GM06990 (cell line): Measurements from ENCODE around the gene CLPTM1.

ENCODE experiments used
- DNase-seq: peaks from one replicate; pipeline ENCODE4 v3.0.0-alpha.2; 2011; ENCODE audit not compliant: insufficient read length; ENCODE audit errors: extremely low read depth
- H3K27me3 ChIP-seq: replicated peaks from 2 replicates; pipeline ENCODE4 v1.6.0; 2011; ENCODE audit warnings: low read length; ENCODE audit not compliant: control insufficient read depth, insufficient read depth
- H3K36me3 ChIP-seq: 2 replicates; pipeline ENCODE4 v1.5.1; 2011; ENCODE audit warnings: low read length; ENCODE audit not compliant: control insufficient read depth, insufficient read depth
- H3K4me3 ChIP-seq: replicated peaks from 2 replicates; pipeline ENCODE4 v1.5.1; 2011; ENCODE audit warnings: low read depth, mild to moderate bottlenecking, control low read depth, low read length
- CTCF ChIP-seq: IDR thresholded peaks from 2 replicates; pipeline ENCODE4 v1.5.1; 2011; ENCODE audit warnings: low read length, control low read depth, mild to moderate bottlenecking, inconsistent platforms; ENCODE audit not compliant: insufficient read depth, poor library complexity, severe bottlenecking

Gene CLPTM1

DNA sequence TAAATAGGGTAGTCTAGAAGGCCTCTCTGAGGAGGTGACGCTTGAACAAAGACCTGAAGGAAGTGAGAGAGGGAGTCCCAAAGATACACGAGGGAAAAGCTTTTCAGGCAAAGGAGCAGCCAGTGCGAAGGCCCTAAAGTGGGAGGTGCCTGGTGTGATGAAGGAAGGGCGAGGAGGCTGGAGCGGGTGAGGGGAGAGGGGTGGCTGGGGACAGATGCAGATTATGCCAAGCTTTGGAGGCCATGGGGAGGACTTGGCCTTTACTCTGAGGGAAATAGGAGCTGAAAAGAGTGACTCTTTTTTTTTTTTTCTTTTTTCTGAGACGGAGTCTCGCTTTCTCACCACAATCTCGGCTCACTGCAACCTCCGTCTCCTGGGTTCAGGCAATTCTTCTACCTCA, 2.9 kb downstream of the CLPTM1 start:
- Histone ChIP-seq H3K4me3 (no peak overlapping the region), H3K36me3 (peaks cover 3% of the 10 kb centered on the region; the same call in 1 of the 2 replicates), H3K27me3 (no peaks in the 10 kb centered on the region)
- no peak for DNase-seq
- TF ChIP-seq CTCF = no peak

- DNase-seq = no peak
- TF ChIP-seq CTCF = no peak
- H3K36me3 ChIP-seq = peaks cover 6% of the 10 kb centered on the region
- no peak overlapping the region for H3K4me3 ChIP-seq
- no peaks in the 10 kb centered on the region for H3K27me3 ChIP-seq
These were observed 4.5 kb downstream of the CLPTM1 start for GRCh38 chr19:44959691-44960090.

DNA sequence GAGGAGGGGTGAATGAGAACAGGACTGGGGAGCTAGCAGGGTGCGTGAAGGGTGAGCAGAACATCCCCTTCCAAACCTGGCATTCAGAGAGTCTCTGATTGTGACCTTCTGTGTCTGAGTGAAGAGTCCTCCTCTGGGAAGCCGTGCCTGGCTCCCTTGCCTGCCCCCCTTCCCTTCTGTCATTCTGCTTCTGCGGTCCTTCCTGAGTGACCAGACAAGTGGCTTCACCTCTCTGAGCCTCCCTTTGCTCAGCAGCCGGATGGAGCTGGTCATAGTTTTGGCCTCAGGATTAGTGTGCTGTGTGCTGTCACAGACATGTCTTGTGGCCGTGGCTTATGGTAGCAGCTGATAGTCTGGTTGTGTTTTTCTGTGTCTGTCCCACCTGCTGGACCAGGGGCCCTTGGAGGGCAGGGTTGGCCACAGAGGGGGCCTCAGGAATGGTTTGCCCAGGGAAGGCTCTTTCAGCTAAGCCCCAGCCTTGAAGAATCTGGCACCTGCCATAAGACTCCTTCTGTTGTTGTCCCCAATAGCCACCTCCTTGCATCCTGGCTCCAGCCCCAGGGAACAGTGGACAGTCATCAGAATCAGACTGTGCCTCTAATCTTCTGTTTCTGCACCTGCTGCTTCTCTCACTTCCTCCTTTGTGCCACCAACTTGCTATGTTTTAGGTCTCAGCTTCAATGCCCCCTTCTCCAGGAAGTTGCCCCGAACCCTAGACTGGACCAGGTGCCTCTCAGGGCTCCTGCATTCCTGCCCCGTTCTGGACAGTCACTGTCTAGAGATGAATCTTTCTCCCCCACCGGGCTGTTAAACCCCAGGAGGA, 5.9 kb downstream of the CLPTM1 start:
- no peak overlapping the region for H3K4me3 ChIP-seq
- TF ChIP-seq CTCF = no peak
- peaks cover 7% of the 10 kb centered on the region for H3K36me3 ChIP-seq
- no peak for DNase-seq
- H3K27me3 ChIP-seq = no peaks in the 10 kb centered on the region

- DNase-seq = no peak
- H3K4me3 ChIP-seq = no peak overlapping the region
- TF ChIP-seq CTCF = no peak
- peaks cover 10% of the 10 kb centered on the region for H3K36me3 ChIP-seq
- no peaks in the 10 kb centered on the region for H3K27me3 ChIP-seq
These were observed 6.6 kb downstream of the CLPTM1 start for GRCh38 chr19:44961821-44962220.

- TF ChIP-seq CTCF = no peak
- Histone ChIP-seq H3K4me3 (no peak overlapping the region), H3K27me3 (no peaks in the 10 kb centered on the region), H3K36me3 (peaks cover 13% of the 10 kb centered on the region)
- DNase-seq = no peak
These were observed 12.9 kb downstream of the CLPTM1 start for GRCh38 chr19:44968118-44968517.
